IMR-90 (cell line): ENCODE measurements around the gene MFN1.

ENCODE experiments used
- CEBPB ChIP-seq: IDR thresholded peaks from 2 replicates; pipeline ENCODE4 v1.6.1; 2012; ENCODE audit warnings: low read depth, low read length, improper control_type of control experiment
- CTCF ChIP-seq: conservative IDR thresholded peaks from 2 replicates; pipeline ENCODE4 v1.5.1; 2012; ENCODE audit warnings: mild to moderate bottlenecking, low read depth, low read length, improper control_type of control experiment
- FOS ChIP-seq: fragments of 150-350 bp; IDR thresholded peaks from 2 replicates; pipeline ENCODE4 v1.6.1; 2016; ENCODE audit warnings: low read depth, low read length
- MXI1 ChIP-seq: IDR thresholded peaks from 2 replicates; pipeline ENCODE4 v1.6.1; 2012; ENCODE audit warnings: low read depth, mild to moderate bottlenecking, low read length, moderate library complexity, borderline replicate concordance
- POLR2A ChIP-seq: IDR thresholded peaks from 2 replicates; pipeline ENCODE4 v1.6.1; 2012; ENCODE audit warnings: mild to moderate bottlenecking, low read depth, low read length
- RAD21 ChIP-seq: IDR thresholded peaks from 2 replicates; pipeline ENCODE4 v1.6.1; 2012; ENCODE audit warnings: low read length, improper control_type of control experiment
- RFX5 ChIP-seq: IDR thresholded peaks from 2 replicates; pipeline ENCODE4 v1.8.0; 2012; ENCODE audit warnings: low read depth, mild to moderate bottlenecking, low read length, moderate library complexity

- TF ChIP-seq CTCF (no peak), MXI1 (no peak), CEBPB (no peak), POLR2A (no peak), RFX5 (no peak), FOS (no peak), RAD21 (no peak)
Observed at GRCh38 chr3:179336345-179336929, 11.1 kb upstream of the MFN1 start.
